ENCODE measurements around the gene MOSPD3. TPM values are rescaled to one million over a fixed set of nuclear protein-coding genes. Genes with fewer than 3 reads are reported as not detected.

The MOSPD3 gene
- total and polyA plus RNA-seq, 2 of the 13 experiments (the other 11 are each of a cell fraction or from before 2014, with no cell fraction given): 7.6 to 8.8 TPM

- H3K9ac ChIP-seq (ENCODE audit: insufficient read depth, low read depth, low read length): peak within 1 kb of the TSS; percentile 94
- peak within 1 kb of the TSS; percentile 80 to 98 (median 86) for H3K4me3 ChIP-seq (replicated peaks in 1 of 3; ENCODE audit: insufficient read depth in 1 of 3, low read depth in 2 of 3, low read length in 3 of 3)
- in situ Hi-C loops (cut with HindIII; ENCODE audit: extremely low pct_ligation_motif_present, low pct_unique_long_range_greater_than_20kb): no loop called here
- peaks cover 8% of the 10 kb centered on the region; the same call in 1 of the 2 replicates for H4K20me1 ChIP-seq (ENCODE audit: insufficient read depth, low read length)
- BruUV-seq (replicated peaks): no TSS peak
- peak within 1 kb of the TSS; percentile 100 for H3K4me2 ChIP-seq (ENCODE audit: low read depth, low read length)
- ATAC-seq (peak; percentile 45), DNase-seq (ENCODE audit: low spot score) (no peak), FAIRE-seq (no peak)
- H3K36me3 ChIP-seq (replicated peaks in 1 of 2; ENCODE audit: control insufficient read depth in 1 of 2, insufficient read depth in 2 of 2, low read length in 2 of 2): peaks cover 8 to 14% of the 10 kb centered on the region in 2 experiments; a peak in 4 of 5 replicates
- under 1% methylated on average over 28 of the region's 61 CpGs for WGBS (ENCODE audit: low lambda C conversion rate)
- H3K4me1 ChIP-seq (ENCODE audit: insufficient read depth, low read length): peaks cover 49% of the 10 kb centered on the region
- ChIA-PET POLR2A (interaction anchor here (0.5 to 4.1 kb wide), 63 partner anchors 8 to 532 kb away, joined by 3 to 73 read pairs (median 4); partner anchors contain the start of genes ACTL6B, AGFG2, EPHB4 and EPO), CTCF (ENCODE audit: low intra/inter-chr PET ratio, low total read pairs) (interaction anchor here (1.2 kb wide), 1 partner anchor 116 kb away, joined by 3 read pairs; no protein-coding TSS in a partner anchor)
- no peaks in the 10 kb centered on the region for H3K9me3 ChIP-seq (ENCODE audit: low read length)
- H2AFZ ChIP-seq (ENCODE audit: low read length): peak within 1 kb of the TSS; percentile 91
- peaks cover 0 to 6% of the 10 kb centered on the region in 2 experiments; a peak in 3 of 5 replicates for H3K27me3 ChIP-seq (ENCODE audit: control insufficient read depth in 1 of 2, insufficient read depth in 2 of 2, low read length in 2 of 2)
- intact Hi-C loops (cut with micrococcal nuclease; ENCODE audit: unreplicated experiment): loop anchor here (1.0 kb wide), 1 partner anchor 27 kb away; the partner anchor contains the start of gene MOSPD3
- peak within 1 kb of the TSS; percentile 81 for H3K27ac ChIP-seq (ENCODE audit: extremely low read length, insufficient read depth, low read length)
- H3K79me2 ChIP-seq (ENCODE audit: insufficient read depth, low read length): peaks cover 6% of the 10 kb centered on the region
- TF ChIP-seq ZNF343 (CRISPR knock-in tag; IDR thresholded peaks at IDR 0.05) (peak; percentile 83; the same call in 1 of the 2 replicates), ZNF792 (CRISPR knock-in tag; IDR thresholded peaks at IDR 0.05) (peak; percentile 89), DPF2 (CRISPR knock-in tag; IDR thresholded peaks at IDR 0.05; ENCODE audit: borderline replicate concordance, low read depth) (no peak), MEIS2 (CRISPR knock-in tag; IDR thresholded peaks at IDR 0.05) (peak; percentile 71; the same call in 1 of the 2 replicates), FOXA3 (CRISPR knock-in tag; IDR thresholded peaks at IDR 0.05) (peak; percentile 45; the same call in 1 of the 2 replicates), ZFYVE20 (CRISPR knock-in tag; IDR thresholded peaks at IDR 0.05; ENCODE audit: borderline replicate concordance, low read depth) (0 out of 2 replicates have a peak, but pooled peaks have one; percentile 27), ZNF782 (CRISPR knock-in tag; IDR thresholded peaks at IDR 0.05; ENCODE audit: borderline replicate concordance) (peak; percentile 62; the same call in 1 of the 2 replicates), ADNP (CRISPR knock-in tag; IDR thresholded peaks at IDR 0.05) (no peak), PRPF4 (IDR thresholded peaks at IDR 0.05; ENCODE audit: low read depth, low read length, poor library complexity, severe bottlenecking) (peak; percentile 68), ZNF367 (CRISPR knock-in tag; IDR thresholded peaks at IDR 0.05; ENCODE audit: borderline replicate concordance) (no peak), ZFP36L2 (CRISPR knock-in tag; IDR thresholded peaks at IDR 0.05) (peak; percentile 85; the same call in 1 of the 2 replicates), ZNF276 (CRISPR knock-in tag; IDR thresholded peaks at IDR 0.05; ENCODE audit: low read depth) (no peak; the same call in 1 of the 2 replicates), ZNF337 (CRISPR knock-in tag; IDR thresholded peaks at IDR 0.05; ENCODE audit: borderline replicate concordance, low read depth) (no peak), ZSCAN30 (CRISPR knock-in tag; IDR thresholded peaks at IDR 0.05) (no peak)
- TF ChIP-seq, protein P1, sequence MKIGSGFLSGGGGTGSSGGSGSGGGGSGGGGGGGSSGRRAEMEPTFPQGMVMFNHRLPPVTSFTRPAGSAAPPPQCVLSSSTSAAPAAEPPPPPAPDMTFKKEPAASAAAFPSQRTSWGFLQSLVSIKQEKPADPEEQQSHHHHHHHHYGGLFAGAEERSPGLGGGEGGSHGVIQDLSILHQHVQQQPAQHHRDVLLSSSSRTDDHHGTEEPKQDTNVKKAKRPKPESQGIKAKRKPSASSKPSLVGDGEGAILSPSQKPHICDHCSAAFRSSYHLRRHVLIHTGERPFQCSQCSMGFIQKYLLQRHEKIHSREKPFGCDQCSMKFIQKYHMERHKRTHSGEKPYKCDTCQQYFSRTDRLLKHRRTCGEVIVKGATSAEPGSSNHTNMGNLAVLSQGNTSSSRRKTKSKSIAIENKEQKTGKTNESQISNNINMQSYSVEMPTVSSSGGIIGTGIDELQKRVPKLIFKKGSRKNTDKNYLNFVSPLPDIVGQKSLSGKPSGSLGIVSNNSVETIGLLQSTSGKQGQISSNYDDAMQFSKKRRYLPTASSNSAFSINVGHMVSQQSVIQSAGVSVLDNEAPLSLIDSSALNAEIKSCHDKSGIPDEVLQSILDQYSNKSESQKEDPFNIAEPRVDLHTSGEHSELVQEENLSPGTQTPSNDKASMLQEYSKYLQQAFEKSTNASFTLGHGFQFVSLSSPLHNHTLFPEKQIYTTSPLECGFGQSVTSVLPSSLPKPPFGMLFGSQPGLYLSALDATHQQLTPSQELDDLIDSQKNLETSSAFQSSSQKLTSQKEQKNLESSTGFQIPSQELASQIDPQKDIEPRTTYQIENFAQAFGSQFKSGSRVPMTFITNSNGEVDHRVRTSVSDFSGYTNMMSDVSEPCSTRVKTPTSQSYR (CRISPR knock-in tag; IDR thresholded peaks at IDR 0.05; ENCODE audit: borderline replicate concordance): peak; percentile 100
- TF ChIP-seq, protein P2, sequence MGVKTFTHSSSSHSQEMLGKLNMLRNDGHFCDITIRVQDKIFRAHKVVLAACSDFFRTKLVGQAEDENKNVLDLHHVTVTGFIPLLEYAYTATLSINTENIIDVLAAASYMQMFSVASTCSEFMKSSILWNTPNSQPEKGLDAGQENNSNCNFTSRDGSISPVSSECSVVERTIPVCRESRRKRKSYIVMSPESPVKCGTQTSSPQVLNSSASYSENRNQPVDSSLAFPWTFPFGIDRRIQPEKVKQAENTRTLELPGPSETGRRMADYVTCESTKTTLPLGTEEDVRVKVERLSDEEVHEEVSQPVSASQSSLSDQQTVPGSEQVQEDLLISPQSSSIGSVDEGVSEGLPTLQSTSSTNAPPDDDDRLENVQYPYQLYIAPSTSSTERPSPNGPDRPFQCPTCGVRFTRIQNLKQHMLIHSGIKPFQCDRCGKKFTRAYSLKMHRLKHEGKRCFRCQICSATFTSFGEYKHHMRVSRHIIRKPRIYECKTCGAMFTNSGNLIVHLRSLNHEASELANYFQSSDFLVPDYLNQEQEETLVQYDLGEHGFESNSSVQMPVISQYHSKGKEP (CRISPR knock-in tag; IDR thresholded peaks at IDR 0.05): peak; percentile 72; the same call in 1 of the 2 replicates
Measured at GRCh38 chr7:100585511-100586265, 26.7 kb upstream of the MOSPD3 start, which contains the start of gene LRCH4. Gene LRCH4 (minus strand): TSS chr7:100586129. CDS start chr7:100586100, 29 bp downstream.
